Urothelium cell line (cell line): ENCODE measurements around the gene HDAC5.
"Not testable (repeated sequence)": the region's sequence is repeated elsewhere in the genome, so short reads cannot be mapped to it uniquely, and the experiment has no call there.

Experiments used
- DNase-seq: peaks from one replicate; pipeline ENCODE4 v3.0.0; 2011; ENCODE audit warnings: low spot score, mixed read lengths
- FAIRE-seq: peaks from 2 replicates; lab custom pipeline; 2011; peaks lifted over from hg19 to GRCh38; lab: Jason Lieb, UNC

The HDAC5 gene

DNA sequence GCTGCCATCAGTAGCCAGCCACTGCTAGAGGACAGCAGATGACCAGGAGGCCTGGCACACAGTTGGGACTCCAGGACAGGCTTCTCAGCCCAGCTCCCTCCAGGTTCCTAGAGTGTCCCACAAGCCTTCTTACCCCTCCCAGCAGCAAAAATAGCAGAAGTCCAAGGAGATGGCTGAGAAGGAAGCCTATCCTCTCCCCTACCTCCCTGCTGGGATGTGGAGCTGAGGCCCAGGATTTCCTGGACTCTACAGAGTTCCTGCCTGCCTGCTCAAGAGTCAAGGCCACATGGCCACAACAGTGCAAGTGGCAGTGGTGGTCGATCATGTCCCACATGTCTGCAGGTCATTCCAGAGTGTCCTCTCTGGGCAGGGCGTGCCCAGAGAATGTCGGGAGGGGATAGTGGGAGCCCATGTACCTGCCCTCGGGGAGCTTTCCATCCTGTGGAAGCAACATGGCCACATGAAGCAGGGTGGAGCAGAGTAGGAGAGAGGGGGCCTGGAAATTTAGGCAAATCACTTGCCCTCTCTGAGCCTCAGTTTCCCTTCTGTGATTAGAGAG is 10.6 kb upstream of the HDAC5 start:
- DNase-seq (no peak), FAIRE-seq (no peak)

- no peak for DNase-seq
- no peak for FAIRE-seq
Observed at GRCh38 chr17:44132275-44132821, 8.9 kb upstream of the HDAC5 start.

- FAIRE-seq, DNase-seq: not testable (repeated sequence)
Observed at GRCh38 chr17:44131372-44131771, 7.9 kb upstream of the HDAC5 start.

DNA sequence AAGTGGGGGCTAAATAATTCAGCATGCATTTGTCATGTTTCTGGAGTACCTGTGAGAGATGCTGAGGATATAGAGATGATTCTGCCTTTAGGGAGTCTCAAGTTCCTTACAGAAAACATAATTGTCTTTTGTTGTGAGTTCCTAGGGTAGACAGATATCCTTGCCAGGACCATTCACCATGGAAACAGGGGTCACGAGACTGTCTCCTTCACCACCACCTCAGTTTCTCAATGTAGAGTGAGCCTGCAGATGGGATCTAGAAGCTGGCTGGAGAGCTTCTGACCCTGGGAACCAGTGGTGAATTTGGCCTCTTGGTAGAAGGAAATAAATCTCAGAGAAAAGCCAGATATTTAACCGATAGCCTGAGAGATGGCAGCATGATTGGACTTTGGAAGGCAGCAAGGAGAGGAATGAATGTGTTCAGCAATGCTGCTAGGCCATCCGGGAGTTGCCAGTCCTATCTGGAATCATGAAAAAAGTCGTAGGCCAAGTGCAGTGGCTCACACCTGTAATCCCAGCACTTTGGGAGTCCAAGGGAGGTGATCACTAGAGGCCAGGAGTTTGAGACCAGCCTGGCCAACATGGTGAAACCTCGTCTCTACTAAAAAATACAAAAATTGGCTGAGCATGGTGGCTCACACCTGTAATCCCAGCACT is 7.4 kb upstream of the HDAC5 start:
- FAIRE-seq = no peak
- no peak for DNase-seq

DNA sequence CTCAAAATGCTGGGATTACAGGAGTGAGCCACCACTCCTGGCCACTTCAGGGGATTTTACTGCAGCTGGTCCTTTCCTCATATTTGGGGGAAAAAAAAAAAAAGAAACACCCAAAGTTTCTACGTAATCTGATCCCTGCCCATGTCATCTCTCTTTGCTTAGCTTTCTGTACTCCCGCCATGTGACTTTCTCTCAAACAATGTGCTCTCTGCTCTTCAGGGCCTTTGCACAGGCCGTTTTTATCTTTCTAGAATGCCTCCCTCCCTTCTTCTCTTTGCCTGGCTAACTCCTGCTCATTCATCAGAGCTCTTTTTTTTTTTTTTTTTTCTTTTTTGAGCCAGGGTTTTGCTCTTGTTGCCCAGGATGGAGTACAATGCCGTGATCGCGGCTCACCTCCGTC is 4.9 kb upstream of the HDAC5 start:
- no peak for FAIRE-seq
- DNase-seq = no peak

GRCh38 chr17:44124118-44124438 is 637 bp upstream of the HDAC5 start:
- FAIRE-seq (no peak), DNase-seq (no peak)

DNA sequence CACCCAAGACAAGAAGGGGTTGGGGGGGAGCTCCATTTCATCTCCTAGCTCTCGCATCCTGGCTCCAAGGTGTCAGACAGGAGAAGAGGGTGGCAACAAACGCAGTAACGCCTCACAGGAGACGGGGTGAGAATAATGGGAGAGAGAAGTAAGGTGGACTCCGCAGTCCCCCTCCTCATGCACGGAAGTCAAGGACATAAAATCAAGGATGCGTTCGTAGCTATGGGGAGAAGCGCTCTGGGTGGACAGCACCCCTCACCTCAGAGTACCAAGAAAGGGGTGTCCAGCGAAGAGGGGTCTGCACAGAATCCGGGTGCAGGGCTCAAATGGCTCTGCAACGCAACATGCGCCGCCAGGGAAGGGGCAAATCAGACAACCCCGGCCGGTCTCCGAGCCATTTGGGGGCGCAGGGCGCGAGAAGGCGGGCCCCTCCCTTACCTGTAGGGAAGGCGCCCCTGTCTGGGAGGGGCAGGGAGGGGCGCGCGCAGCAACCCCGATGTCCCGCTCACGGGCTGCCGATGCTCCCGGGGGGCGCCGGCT is 555 bp downstream of the HDAC5 start:
- DNase-seq = no peak
- no peak for FAIRE-seq

GRCh38 chr17:44121997-44122815 is 1.2 kb downstream of the HDAC5 start:
- FAIRE-seq (no peak), DNase-seq (no peak)

GRCh38 chr17:44120851-44121605 is 2.4 kb downstream of the HDAC5 start:
- no peak for DNase-seq
- FAIRE-seq = no peak

- not testable (repeated sequence) for FAIRE-seq, DNase-seq
Observed at GRCh38 chr17:44120281-44120680, 3.2 kb downstream of the HDAC5 start.

DNA sequence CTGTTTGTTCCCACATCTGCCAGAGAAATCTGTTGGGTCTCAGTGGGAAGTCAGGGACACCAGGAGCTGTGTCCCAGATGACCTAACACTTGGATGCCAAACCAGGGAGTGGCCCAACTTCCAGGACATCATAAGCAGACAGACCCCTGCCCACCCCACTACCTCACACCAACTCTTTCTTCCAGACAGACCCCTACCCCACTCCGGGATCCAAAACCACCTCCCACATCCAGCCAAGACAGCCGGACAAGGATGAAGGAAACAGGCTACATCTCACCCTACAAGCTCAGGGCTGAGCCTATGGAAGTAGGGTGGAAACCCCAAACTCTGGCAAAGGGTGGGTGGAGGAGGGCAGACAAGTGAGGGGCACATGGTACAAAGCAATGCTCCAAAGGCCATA is 3.6 kb downstream of the HDAC5 start:
- FAIRE-seq = peak; percentile 17
- DNase-seq = no peak

DNA sequence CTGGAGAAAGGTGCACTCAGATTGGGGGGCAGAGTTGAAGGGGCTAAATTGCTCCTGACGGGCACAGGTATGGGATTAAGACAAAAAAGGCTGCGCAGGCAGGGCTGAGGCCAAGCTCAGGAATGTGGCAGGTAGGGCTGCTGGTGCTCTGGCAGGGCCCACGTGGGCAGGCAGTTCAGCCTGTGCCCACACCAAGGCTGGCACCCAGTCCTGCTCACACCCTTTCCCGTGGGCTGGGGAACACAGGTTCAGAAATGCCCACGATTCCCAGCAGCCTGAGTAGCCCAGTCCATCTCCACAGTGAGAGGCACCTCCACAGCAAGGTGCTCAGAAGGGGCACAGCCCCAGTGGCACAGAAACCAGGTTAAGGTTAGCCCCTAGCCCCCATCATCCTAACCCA is 4.4 kb downstream of the HDAC5 start:
- FAIRE-seq = no peak
- no peak for DNase-seq

DNA sequence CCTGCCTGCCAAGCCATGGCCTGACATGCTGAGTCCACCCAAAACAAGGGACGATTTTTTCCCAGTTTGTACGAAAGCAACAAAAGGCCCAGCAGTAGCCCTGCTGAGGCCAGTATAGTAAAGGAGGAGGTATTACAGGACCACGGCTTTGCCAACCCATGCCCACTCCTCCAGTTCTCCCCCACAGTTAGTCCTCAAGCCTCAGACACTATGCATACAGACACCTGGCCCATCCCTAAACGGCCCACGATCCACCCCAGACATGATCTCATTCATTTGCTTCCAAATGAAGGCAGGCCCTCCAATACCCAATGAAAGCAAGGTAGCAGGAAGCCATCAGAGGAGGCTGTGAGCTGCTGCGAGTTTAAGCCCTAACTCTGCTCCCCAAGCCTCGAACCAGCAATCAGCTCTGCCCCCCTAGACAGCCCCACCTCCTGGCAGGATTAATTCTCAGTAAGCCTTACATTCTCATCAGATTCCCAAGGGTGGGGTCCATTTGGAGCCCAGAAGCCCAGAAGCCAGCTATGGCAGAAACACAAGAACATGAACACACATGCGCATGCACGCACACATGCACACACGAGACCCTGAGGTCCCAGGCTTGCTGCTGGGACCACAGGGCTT is 4.9 kb downstream of the HDAC5 start:
- FAIRE-seq = no peak
- DNase-seq = no peak

- DNase-seq (no peak), FAIRE-seq (no peak)
Observed at GRCh38 chr17:44117351-44117750, 6.1 kb downstream of the HDAC5 start.

GRCh38 chr17:44115585-44116415 is 7.6 kb downstream of the HDAC5 start:
- DNase-seq (peak; percentile 52), FAIRE-seq (no peak)

- FAIRE-seq = no peak
- DNase-seq = no peak
Observed at GRCh38 chr17:44113868-44114840, 9.3 kb downstream of the HDAC5 start.

DNA sequence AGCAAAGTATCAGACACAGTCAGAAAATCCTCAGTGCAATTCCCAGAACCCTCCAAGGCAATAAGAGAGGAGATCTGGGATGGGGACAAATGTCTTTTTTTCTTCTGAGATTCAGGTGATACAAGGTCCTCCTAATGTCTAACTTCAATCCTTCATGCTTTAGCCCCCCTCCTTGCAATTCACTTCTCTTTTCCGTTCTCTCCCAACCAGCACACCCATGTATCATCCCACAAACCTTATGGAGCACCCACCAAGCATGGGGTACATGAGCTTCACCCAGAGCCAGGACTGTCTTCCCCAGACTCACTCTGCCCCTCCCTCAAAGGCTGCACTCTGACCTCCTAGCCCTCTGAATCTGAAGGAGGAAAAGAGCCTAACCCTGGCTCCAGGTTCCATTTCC is 10.1 kb downstream of the HDAC5 start:
- DNase-seq (no peak), FAIRE-seq (no peak)
